WTC11 (cell line): Measurements from ENCODE around the gene LRRC61. TPM values are rescaled to one million over a fixed set of nuclear protein-coding genes. Genes with fewer than 3 reads are reported as not detected.
A peak's percentile ranks its signal among the peaks of the same experiment; 100 is the strongest.

Experiments
- ATAC-seq: fragments of 200-7000 bp; cut with Tn5 transposase; 2 replicates; pipeline ENCODE4 v1.10.0; 2021; ENCODE audit warnings: mild to moderate bottlenecking, moderate library complexity
- CTCF ChIA-PET: fragments of 300-600 bp; sonication (Branson Sonifier 250); formaldehyde crosslinking; loops from one replicate; lab custom pipeline; 2021; ENCODE audit warnings: antibody characterized with exemption; lab: Charles Lee
- POLR2A ChIA-PET: fragments of 350-600 bp; sonication (Branson Sonifier 250); formaldehyde crosslinking; loops from one replicate; lab custom pipeline; 2021; ENCODE audit warnings: antibody characterized with exemption; lab: Charles Lee
- DNase-seq: peaks from one replicate; pipeline ENCODE4 v3.0.0; 2021; ENCODE audit warnings: low spot score
- H3K27ac Mint-ChIP-seq: 2 replicates; pipeline ENCODE4 v1.8.0; 2021; ENCODE audit warnings: mixed read lengths
- H3K27me3 Mint-ChIP-seq: 2 replicates; pipeline ENCODE4 v1.8.0; 2021; ENCODE audit warnings: low read depth, mild to moderate bottlenecking, moderate library complexity, mixed read lengths
- H3K36me3 Mint-ChIP-seq: 2 replicates; pipeline ENCODE4 v1.8.0; 2021; ENCODE audit warnings: mixed read lengths
- H3K4me1 Mint-ChIP-seq: 2 replicates; pipeline ENCODE4 v1.8.0; 2022; ENCODE audit warnings: mixed read lengths
- H3K4me3 Mint-ChIP-seq: 2 replicates; pipeline ENCODE4 v1.8.0; 2021; ENCODE audit warnings: mild to moderate bottlenecking, moderate library complexity, mixed read lengths
- H3K9me3 Mint-ChIP-seq: 2 replicates; pipeline ENCODE4 v1.8.0; 2021; ENCODE audit warnings: mixed read lengths
- ATF1 ChIP-seq: sonication (generic); formaldehyde crosslinking; IDR thresholded peaks from 2 replicates; pipeline ENCODE4 v1.8.1; 2023; ENCODE audit warnings: mild to moderate bottlenecking, moderate library complexity, missing genetic modification reagents
- EMX1 ChIP-seq: fragments of 250-450 bp; sonication (Bioruptor Pico); IDR thresholded peaks from 2 replicates; pipeline ENCODE4 v1.8.0; 2021; ENCODE audit warnings: mild to moderate bottlenecking
- FOXJ3 ChIP-seq: sonication (generic); formaldehyde crosslinking; IDR thresholded peaks from 2 replicates; pipeline ENCODE4 v1.9.0; 2021; ENCODE audit warnings: missing genetic modification reagents, mild to moderate bottlenecking, borderline replicate concordance
- FOXP1 ChIP-seq: sonication (generic); formaldehyde crosslinking; IDR thresholded peaks from 2 replicates; pipeline ENCODE4 v1.8.0; 2022; ENCODE audit warnings: missing genetic modification reagents, mild to moderate bottlenecking, moderate library complexity, borderline replicate concordance
- IRF2 ChIP-seq: sonication (generic); formaldehyde crosslinking; IDR thresholded peaks from 2 replicates; pipeline ENCODE4 v1.8.0; 2022; ENCODE audit warnings: low read depth, missing genetic modification reagents, borderline replicate concordance
- KAT7 ChIP-seq: sonication (generic); formaldehyde crosslinking; IDR thresholded peaks from 2 replicates; pipeline ENCODE4 v1.8.1; 2023; ENCODE audit warnings: missing genetic modification reagents, mild to moderate bottlenecking, borderline replicate concordance
- NFYB ChIP-seq: sonication (generic); formaldehyde crosslinking; conservative IDR thresholded peaks from 2 replicates; pipeline ENCODE4 v1.8.0; 2022; ENCODE audit warnings: low read depth, missing genetic modification reagents
- NR3C1 ChIP-seq: sonication (generic); formaldehyde crosslinking; conservative IDR thresholded peaks from 2 replicates; pipeline ENCODE4 v1.8.1; 2023; ENCODE audit warnings: low read depth, mild to moderate bottlenecking, missing genetic modification reagents
- TCF7 ChIP-seq: sonication (generic); formaldehyde crosslinking; IDR thresholded peaks from 2 replicates; pipeline ENCODE4 v1.8.0; 2022; ENCODE audit warnings: mild to moderate bottlenecking, low read depth, missing genetic modification reagents, moderate library complexity
- TP53 ChIP-seq: sonication (generic); formaldehyde crosslinking; IDR thresholded peaks from 2 replicates; pipeline ENCODE4 v1.8.1; 2023; ENCODE audit warnings: mild to moderate bottlenecking, missing genetic modification reagents
- ZNF121 ChIP-seq: sonication (generic); formaldehyde crosslinking; IDR thresholded peaks from 2 replicates; pipeline ENCODE4 v1.8.0; 2023; ENCODE audit warnings: missing genetic modification reagents
- ZNF396 ChIP-seq: fragments of 250-450 bp; sonication (Bioruptor Pico); IDR thresholded peaks from 2 replicates; pipeline ENCODE4 v1.8.0; 2021; ENCODE audit warnings: mild to moderate bottlenecking, moderate library complexity, borderline replicate concordance
- ZNF416 ChIP-seq: fragments of 250-450 bp; sonication (Bioruptor Pico); IDR thresholded peaks from 2 replicates; pipeline ENCODE4 v1.9.0; 2021; ENCODE audit warnings: mild to moderate bottlenecking, inconsistent platforms
- ZNF423 ChIP-seq: fragments of 250-450 bp; sonication (Bioruptor Pico); IDR thresholded peaks from 2 replicates; pipeline ENCODE4 v2.1.2; 2022; ENCODE audit warnings: mild to moderate bottlenecking, moderate library complexity
- ZNF671 ChIP-seq: fragments of 250-450 bp; sonication (Bioruptor Pico); IDR thresholded peaks from 2 replicates; pipeline ENCODE4 v1.8.0; 2021; ENCODE audit warnings: mild to moderate bottlenecking
- total RNA-seq: library from RNA; stranded (reverse); gene quantifications from 3 replicates; pipeline ENCODE4 v1.2.3, GENCODE V29; 2021
- TF ChIP-seq, protein P1 (sequence below): sonication (generic); formaldehyde crosslinking; IDR thresholded peaks from 2 replicates; pipeline ENCODE4 v1.8.0; 2023; ENCODE audit warnings: missing genetic modification reagents
- TF ChIP-seq, protein P2 (sequence below): sonication (generic); formaldehyde crosslinking; IDR thresholded peaks from 2 replicates; pipeline ENCODE4 v1.8.1; 2023; ENCODE audit warnings: mild to moderate bottlenecking, moderate library complexity, missing genetic modification reagents
- TF ChIP-seq, protein P3 (sequence below): sonication (generic); formaldehyde crosslinking; IDR thresholded peaks from 2 replicates; pipeline ENCODE4 v1.8.1; 2023; ENCODE audit warnings: mild to moderate bottlenecking, missing genetic modification reagents, moderate library complexity
- TF ChIP-seq, protein P4 (sequence below): sonication (generic); formaldehyde crosslinking; IDR thresholded peaks from 2 replicates; pipeline ENCODE4 v1.8.1; 2022; ENCODE audit warnings: mild to moderate bottlenecking, moderate library complexity, missing genetic modification reagents
- TF ChIP-seq, protein P5 (sequence below): fragments of 250-450 bp; sonication (Bioruptor Pico); IDR thresholded peaks from 2 replicates; pipeline ENCODE4 v1.9.0; 2021; ENCODE audit warnings: mild to moderate bottlenecking
- TF ChIP-seq, protein P6 (sequence below): fragments of 250-450 bp; sonication (Bioruptor Pico); IDR thresholded peaks from 2 replicates; pipeline ENCODE4 v2.1.2; 2022; ENCODE audit warnings: mild to moderate bottlenecking, moderate library complexity
- TF ChIP-seq, protein P7 (sequence below): sonication (generic); formaldehyde crosslinking; IDR thresholded peaks from 2 replicates; pipeline ENCODE4 v1.8.1; 2022; ENCODE audit warnings: low read depth, missing genetic modification reagents, borderline replicate concordance

Gene LRRC61
- total RNA-seq, 1 experiment from 2014 or later = 27.7 TPM

DNA sequence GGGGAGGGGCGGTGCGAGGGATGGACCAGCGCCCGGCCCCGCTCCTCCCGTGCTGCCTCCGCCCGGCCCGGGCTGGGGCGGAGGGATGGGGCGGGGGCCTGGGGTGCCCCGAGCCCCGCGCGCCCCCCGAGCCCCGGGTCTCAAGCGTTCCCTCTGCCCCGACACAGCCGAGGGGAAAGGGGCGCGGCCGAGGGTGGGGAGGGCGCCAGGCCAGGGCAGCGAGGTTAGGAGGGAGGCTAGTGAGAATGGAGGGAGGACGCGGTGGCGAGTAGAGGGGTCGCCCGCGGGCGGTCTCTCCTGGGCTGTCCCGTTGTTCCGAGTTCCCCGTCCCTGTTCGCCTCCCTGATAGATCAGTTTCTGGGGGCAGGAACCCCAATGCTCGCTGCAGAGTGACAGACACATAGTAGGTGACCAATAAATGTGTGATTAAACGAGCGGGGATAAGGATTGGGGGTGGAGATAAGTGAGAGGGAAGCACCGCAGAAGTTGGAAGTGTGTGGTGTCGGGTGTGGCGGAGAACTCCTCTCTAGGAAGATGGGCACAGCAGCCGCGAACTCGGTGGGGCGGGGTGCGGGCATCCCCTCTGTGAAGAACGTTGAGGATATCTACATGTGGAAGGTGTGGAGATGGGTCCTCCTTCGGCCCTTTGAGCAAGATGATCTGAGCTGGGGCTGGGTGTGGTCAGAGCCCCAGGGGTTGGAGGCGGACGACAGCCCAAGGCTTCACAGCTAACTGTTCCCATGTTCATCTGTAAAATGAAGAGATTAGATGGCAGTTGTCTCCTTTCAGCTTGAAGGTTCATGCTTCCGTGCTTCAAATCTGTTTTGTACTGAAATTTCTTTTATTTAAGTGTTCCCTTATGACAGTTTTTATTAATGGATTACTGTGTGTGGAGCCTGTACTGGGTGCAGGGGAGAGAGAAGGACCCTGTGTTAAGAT is 56.6 kb downstream of the LRRC61 start (continued):
- TF ChIP-seq, protein P1, sequence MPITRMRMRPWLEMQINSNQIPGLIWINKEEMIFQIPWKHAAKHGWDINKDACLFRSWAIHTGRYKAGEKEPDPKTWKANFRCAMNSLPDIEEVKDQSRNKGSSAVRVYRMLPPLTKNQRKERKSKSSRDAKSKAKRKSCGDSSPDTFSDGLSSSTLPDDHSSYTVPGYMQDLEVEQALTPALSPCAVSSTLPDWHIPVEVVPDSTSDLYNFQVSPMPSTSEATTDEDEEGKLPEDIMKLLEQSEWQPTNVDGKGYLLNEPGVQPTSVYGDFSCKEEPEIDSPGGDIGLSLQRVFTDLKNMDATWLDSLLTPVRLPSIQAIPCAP = 0 out of 2 replicates have a peak, but pooled peaks have one; percentile 14
- TF ChIP-seq, protein P2, sequence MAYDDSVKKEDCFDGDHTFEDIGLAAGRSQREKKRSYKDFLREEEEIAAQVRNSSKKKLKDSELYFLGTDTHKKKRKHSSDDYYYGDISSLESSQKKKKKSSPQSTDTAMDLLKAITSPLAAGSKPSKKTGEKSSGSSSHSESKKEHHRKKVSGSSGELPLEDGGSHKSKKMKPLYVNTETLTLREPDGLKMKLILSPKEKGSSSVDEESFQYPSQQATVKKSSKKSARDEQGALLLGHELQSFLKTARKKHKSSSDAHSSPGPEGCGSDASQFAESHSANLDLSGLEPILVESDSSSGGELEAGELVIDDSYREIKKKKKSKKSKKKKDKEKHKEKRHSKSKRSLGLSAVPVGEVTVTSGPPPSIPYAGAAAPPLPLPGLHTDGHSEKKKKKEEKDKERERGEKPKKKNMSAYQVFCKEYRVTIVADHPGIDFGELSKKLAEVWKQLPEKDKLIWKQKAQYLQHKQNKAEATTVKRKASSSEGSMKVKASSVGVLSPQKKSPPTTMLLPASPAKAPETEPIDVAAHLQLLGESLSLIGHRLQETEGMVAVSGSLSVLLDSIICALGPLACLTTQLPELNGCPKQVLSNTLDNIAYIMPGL = 0 out of 2 replicates have a peak, but pooled peaks have one; percentile 11
- TF ChIP-seq KAT7 (peak; percentile 63; the same call in 1 of the 2 replicates), ZNF423 (CRISPR knock-in tag) (no peak), ZNF121 (CRISPR knock-in tag) (peak; percentile 45)
- TF ChIP-seq, protein P3, sequence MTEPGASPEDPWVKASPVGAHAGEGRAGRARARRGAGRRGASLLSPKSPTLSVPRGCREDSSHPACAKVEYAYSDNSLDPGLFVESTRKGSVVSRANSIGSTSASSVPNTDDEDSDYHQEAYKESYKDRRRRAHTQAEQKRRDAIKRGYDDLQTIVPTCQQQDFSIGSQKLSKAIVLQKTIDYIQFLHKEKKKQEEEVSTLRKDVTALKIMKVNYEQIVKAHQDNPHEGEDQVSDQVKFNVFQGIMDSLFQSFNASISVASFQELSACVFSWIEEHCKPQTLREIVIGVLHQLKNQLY = peak; percentile 25; the same call in 1 of the 2 replicates

DNA sequence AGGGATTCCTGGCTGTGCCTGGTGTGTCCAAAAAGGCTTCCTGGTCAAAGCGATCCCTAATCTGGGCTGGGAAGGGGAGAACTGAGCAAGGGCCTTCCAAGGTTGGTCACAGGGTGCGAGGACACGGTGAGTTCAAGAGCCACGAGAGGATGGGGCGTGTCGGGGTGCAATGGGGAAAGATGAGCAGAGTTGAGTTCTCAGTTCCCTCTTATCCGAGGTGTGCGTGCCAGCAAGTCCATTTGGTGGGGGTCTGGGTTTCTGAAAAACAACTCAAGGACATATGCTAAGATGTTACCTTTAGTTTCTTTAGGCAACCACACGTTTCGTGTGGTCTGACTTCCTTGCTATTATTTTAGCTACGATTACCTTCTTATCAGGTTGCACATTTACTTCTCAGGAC is 57.3 kb downstream of the LRRC61 start:
- H3K27ac Mint-ChIP-seq = peak overlapping the region; percentile 88
- TF ChIP-seq FOXP1 (no peak), ZNF671 (CRISPR knock-in tag) (no peak), NFYB (no peak), ZNF121 (CRISPR knock-in tag) (no peak), TP53 (CRISPR knock-in tag) (no peak), IRF2 (CRISPR knock-in tag) (no peak), EMX1 (CRISPR knock-in tag) (no peak), FOXJ3 (CRISPR knock-in tag) (no peak), TCF7 (no peak), ZNF416 (CRISPR knock-in tag) (no peak), ATF1 (CRISPR knock-in tag) (no peak), NR3C1 (CRISPR knock-in tag) (no peak), ZNF396 (no peak)
- TF ChIP-seq, protein P4, sequence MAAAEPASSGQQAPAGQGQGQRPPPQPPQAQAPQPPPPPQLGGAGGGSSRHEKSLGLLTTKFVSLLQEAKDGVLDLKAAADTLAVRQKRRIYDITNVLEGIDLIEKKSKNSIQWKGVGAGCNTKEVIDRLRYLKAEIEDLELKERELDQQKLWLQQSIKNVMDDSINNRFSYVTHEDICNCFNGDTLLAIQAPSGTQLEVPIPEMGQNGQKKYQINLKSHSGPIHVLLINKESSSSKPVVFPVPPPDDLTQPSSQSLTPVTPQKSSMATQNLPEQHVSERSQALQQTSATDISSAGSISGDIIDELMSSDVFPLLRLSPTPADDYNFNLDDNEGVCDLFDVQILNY (CRISPR knock-in tag) = no peak
- TF ChIP-seq, protein P5, sequence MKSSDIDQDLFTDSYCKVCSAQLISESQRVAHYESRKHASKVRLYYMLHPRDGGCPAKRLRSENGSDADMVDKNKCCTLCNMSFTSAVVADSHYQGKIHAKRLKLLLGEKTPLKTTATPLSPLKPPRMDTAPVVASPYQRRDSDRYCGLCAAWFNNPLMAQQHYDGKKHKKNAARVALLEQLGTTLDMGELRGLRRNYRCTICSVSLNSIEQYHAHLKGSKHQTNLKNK = no peak
- TF ChIP-seq, protein P6, sequence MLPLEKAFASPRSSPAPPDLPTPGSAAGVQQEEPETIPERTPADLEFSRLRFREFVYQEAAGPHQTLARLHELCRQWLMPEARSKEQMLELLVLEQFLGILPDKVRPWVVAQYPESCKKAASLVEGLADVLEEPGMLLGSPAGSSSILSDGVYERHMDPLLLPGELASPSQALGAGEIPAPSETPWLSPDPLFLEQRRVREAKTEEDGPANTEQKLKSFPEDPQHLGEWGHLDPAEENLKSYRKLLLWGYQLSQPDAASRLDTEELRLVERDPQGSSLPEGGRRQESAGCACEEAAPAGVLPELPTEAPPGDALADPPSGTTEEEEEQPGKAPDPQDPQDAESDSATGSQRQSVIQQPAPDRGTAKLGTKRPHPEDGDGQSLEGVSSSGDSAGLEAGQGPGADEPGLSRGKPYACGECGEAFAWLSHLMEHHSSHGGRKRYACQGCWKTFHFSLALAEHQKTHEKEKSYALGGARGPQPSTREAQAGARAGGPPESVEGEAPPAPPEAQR (CRISPR knock-in tag) = no peak
- TF ChIP-seq, protein P7, sequence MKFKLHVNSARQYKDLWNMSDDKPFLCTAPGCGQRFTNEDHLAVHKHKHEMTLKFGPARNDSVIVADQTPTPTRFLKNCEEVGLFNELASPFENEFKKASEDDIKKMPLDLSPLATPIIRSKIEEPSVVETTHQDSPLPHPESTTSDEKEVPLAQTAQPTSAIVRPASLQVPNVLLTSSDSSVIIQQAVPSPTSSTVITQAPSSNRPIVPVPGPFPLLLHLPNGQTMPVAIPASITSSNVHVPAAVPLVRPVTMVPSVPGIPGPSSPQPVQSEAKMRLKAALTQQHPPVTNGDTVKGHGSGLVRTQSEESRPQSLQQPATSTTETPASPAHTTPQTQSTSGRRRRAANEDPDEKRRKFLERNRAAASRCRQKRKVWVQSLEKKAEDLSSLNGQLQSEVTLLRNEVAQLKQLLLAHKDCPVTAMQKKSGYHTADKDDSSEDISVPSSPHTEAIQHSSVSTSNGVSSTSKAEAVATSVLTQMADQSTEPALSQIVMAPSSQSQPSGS (CRISPR knock-in tag) = no peak
- H3K4me1 Mint-ChIP-seq = peaks cover 80% of the 10 kb centered on the region
- CTCF ChIA-PET = interaction anchor here (1.2 kb wide), 1 partner anchor 25 kb away, joined by 3 read pairs; a partner anchor contains a TSS
- no peaks in the 10 kb centered on the region for H3K27me3 Mint-ChIP-seq
- no peak for ATAC-seq
- POLR2A ChIA-PET = interaction anchor here (0.9 to 1.4 kb wide), 4 partner anchors 9 to 25 kb away, joined by 3 to 5 read pairs (median 4); partner anchors contain the start of gene REPIN1
- peak overlapping the region; percentile 87 for H3K4me3 Mint-ChIP-seq
- H3K9me3 Mint-ChIP-seq = no peaks in the 10 kb centered on the region
- DNase-seq = peak; percentile 3
- H3K36me3 Mint-ChIP-seq = peaks cover 1% of the 10 kb centered on the region; the same call in 1 of the 2 replicates
